OCI-LY7 (cell line): ENCODE measurements around the gene SUPT5H.

ENCODE experiments used
- CTCF ChIP-seq: fragments of 200-600 bp; sonication (generic); conservative IDR thresholded peaks from 2 replicates; pipeline ENCODE4 v1.5.1; 2014; ENCODE audit warnings: mild to moderate bottlenecking, antibody characterized with exemption, low read length, moderate library complexity, mixed read lengths
- EZH2phosphoT487 ChIP-seq: fragments of 200-600 bp; sonication (generic); IDR thresholded peaks from 2 replicates; pipeline ENCODE4 v1.6.1; 2018; ENCODE audit warnings: low read depth, borderline replicate concordance, mild to moderate bottlenecking, mixed run types, antibody characterized with exemption, low read length, moderate library complexity, mixed read lengths

- TF ChIP-seq CTCF (no peak), EZH2phosphoT487 (no peak)
These were observed 34.5 kb downstream of the SUPT5H start for GRCh38 chr19:39479916-39480315.
